MCF 10A (cell line): ENCODE data around the gene IL12RB2. TPM values are rescaled to one million over a fixed set of nuclear protein-coding genes. Genes with fewer than 3 reads are reported as not detected.

Experiments used
- BruUV-seq: library from RNA; stranded (reverse); fragments of 400-500 nt; replicated peaks from 2 replicates; lab custom pipeline; 2021; lab: Mats Ljungman, UMichigan
- CTCF ChIA-PET: fragments of 300-600 bp; sonication (Branson Sonifier 250); formaldehyde crosslinking; extraction: SDS; loops from one replicate; lab custom pipeline; 2021; ENCODE audit warnings: antibody characterized with exemption, inconsistent platforms; lab: Yijun Ruan, JAX
- POLR2A ChIA-PET: fragments of 300-600, 350-650 bp; sonication (Branson Sonifier 250); formaldehyde crosslinking; extraction: SDS; loops from one replicate; lab custom pipeline; 2020; ENCODE audit warnings: antibody characterized with exemption, inconsistent platforms; lab: Yijun Ruan, JAX
- DNase-seq: peaks from one replicate; pipeline ENCODE4 v3.0.0-alpha.2; 2018; ENCODE audit not compliant: unreplicated experiment
- H3K27ac Mint-ChIP-seq: one replicate; pipeline ENCODE4 v1.8.0; 2022; ENCODE audit warnings: mild to moderate bottlenecking, low read depth, mixed read lengths; ENCODE audit not compliant: unreplicated experiment
- H3K27me3 Mint-ChIP-seq: one replicate; pipeline ENCODE4 v1.8.0; 2022; ENCODE audit warnings: mixed read lengths; ENCODE audit not compliant: insufficient read depth, unreplicated experiment
- H3K36me3 Mint-ChIP-seq: one replicate; pipeline ENCODE4 v1.8.0; 2022; ENCODE audit warnings: mild to moderate bottlenecking, moderate library complexity, mixed read lengths; ENCODE audit not compliant: insufficient read depth, unreplicated experiment
- H3K4me1 Mint-ChIP-seq: one replicate; pipeline ENCODE4 v1.8.0; 2022; ENCODE audit warnings: mixed read lengths; ENCODE audit not compliant: insufficient read depth, unreplicated experiment
- H3K4me3 Mint-ChIP-seq: one replicate; pipeline ENCODE4 v1.8.0; 2022; ENCODE audit warnings: mild to moderate bottlenecking, moderate library complexity, mixed read lengths; ENCODE audit not compliant: unreplicated experiment
- H3K9me3 Mint-ChIP-seq: one replicate; pipeline ENCODE4 v1.8.0; 2022; ENCODE audit warnings: mixed read lengths; ENCODE audit not compliant: unreplicated experiment
- CTCF ChIP-seq: fragments of 200-600 bp; IDR thresholded peaks from one replicate; pipeline ENCODE4 v1.8.0; 2022; ENCODE audit warnings: antibody characterized with exemption, mild to moderate bottlenecking; ENCODE audit not compliant: unreplicated experiment
- intact Hi-C: fragments of 100-400 bp; cut with micrococcal nuclease; formaldehyde crosslinking; loops from 2 replicates; pipeline ENCODE4 v1.14.1; 2022
- total RNA-seq: library from RNA; stranded (reverse); gene quantifications from 2 replicates; pipeline ENCODE4 v1.2.3, GENCODE V29; 2022

The IL12RB2 gene
- total RNA-seq, 1 experiment from 2014 or later = not detected

- POLR2A ChIA-PET = interaction anchor here (1.4 kb wide), 1 partner anchor 9 kb away, joined by 4 read pairs; the partner anchor contains the start of gene SERBP1
- Mint-ChIP-seq H3K4me1 (peaks cover 24% of the 10 kb centered on the region), H3K27me3 (no peaks in the 10 kb centered on the region), H3K9me3 (no peaks in the 10 kb centered on the region), H3K27ac (peak overlapping the region; percentile 19), H3K36me3 (peaks cover 100% of the 10 kb centered on the region), H3K4me3 (no peak overlapping the region)
- CTCF ChIA-PET = interaction anchor here (0.6 to 1.2 kb wide), 3 partner anchors 45 to 336 kb away, joined by 3 to 5 read pairs (median 5); no protein-coding TSS in a partner anchor
- no peak for TF ChIP-seq CTCF
- BruUV-seq = no TSS peak
- intact Hi-C loops = no loop called here
- no peak for DNase-seq
Measured at GRCh38 chr1:67420835-67421492, 113.3 kb downstream of the IL12RB2 start.

- H3K9me3 Mint-ChIP-seq = no peaks in the 10 kb centered on the region
Measured at GRCh38 chr1:67427465-67427864, 119.8 kb downstream of the IL12RB2 start.

GRCh38 chr1:67427947-67428346 lies 120.3 kb downstream of the IL12RB2 start:
- CTCF ChIA-PET = interaction anchor here (0.7 to 7.6 kb wide), 14 partner anchors 9 to 215 kb away, joined by 3 to 56 read pairs (median 4); no protein-coding TSS in a partner anchor
- TF ChIP-seq CTCF = no peak
- POLR2A ChIA-PET = interaction anchor here (0.7 to 5.9 kb wide), 15 partner anchors 9 to 404 kb away, joined by 3 to 49 read pairs (median 4); no protein-coding TSS in a partner anchor

More at GRCh38 chr1:67427465-67427864, 119.8 kb downstream of the IL12RB2 start:
- no TSS peak for BruUV-seq
- H3K27ac Mint-ChIP-seq = peak overlapping the region; percentile 98
- no peak for TF ChIP-seq CTCF
- peaks cover 34% of the 10 kb centered on the region for H3K4me1 Mint-ChIP-seq
- H3K4me3 Mint-ChIP-seq = peak overlapping the region; percentile 100
- intact Hi-C loops = no loop called here
- POLR2A ChIA-PET = interaction anchor here (0.9 to 5.9 kb wide), 7 partner anchors 9 to 404 kb away, joined by 3 to 49 read pairs (median 6); no protein-coding TSS in a partner anchor
- H3K27me3 Mint-ChIP-seq = no peaks in the 10 kb centered on the region
- H3K36me3 Mint-ChIP-seq = peaks cover 81% of the 10 kb centered on the region
- CTCF ChIA-PET = interaction anchor here (0.7 to 7.6 kb wide), 10 partner anchors 8 to 216 kb away, joined by 3 to 56 read pairs (median 4); no protein-coding TSS in a partner anchor
- DNase-seq = no peak

GRCh38 chr1:67429011-67429527 lies 121.4 kb downstream of the IL12RB2 start:
- DNase-seq = peak; percentile 38
- Mint-ChIP-seq H3K27ac (peak overlapping the region; percentile 98), H3K36me3 (peaks cover 65% of the 10 kb centered on the region), H3K9me3 (no peaks in the 10 kb centered on the region), H3K27me3 (no peaks in the 10 kb centered on the region), H3K4me3 (peak overlapping the region; percentile 100), H3K4me1 (peaks cover 34% of the 10 kb centered on the region)
- intact Hi-C loops = no loop called here
- CTCF ChIA-PET = interaction anchor here (0.5 to 7.6 kb wide), 17 partner anchors 10 to 666 kb away, joined by 3 to 56 read pairs (median 4); no protein-coding TSS in a partner anchor
- POLR2A ChIA-PET = interaction anchor here (0.7 to 5.9 kb wide), 24 partner anchors 10 to 497 kb away, joined by 3 to 49 read pairs (median 4); no protein-coding TSS in a partner anchor
- BruUV-seq = no TSS peak
- TF ChIP-seq CTCF = no peak

More at GRCh38 chr1:67427947-67428346, 120.3 kb downstream of the IL12RB2 start:
- no TSS peak for BruUV-seq
- Mint-ChIP-seq H3K4me3 (peak overlapping the region; percentile 100), H3K27ac (peak overlapping the region; percentile 98), H3K27me3 (no peaks in the 10 kb centered on the region), H3K36me3 (peaks cover 76% of the 10 kb centered on the region), H3K4me1 (peaks cover 34% of the 10 kb centered on the region), H3K9me3 (no peaks in the 10 kb centered on the region)
- intact Hi-C loops = no loop called here
- DNase-seq = peak; percentile 18
